HL-60/S4 (cell line): ENCODE results near the gene REXO5.
"Not testable (repeated sequence)": the region's sequence is repeated elsewhere in the genome, so short reads cannot be mapped to it uniquely, and the experiment has no call there.

ENCODE experiments used
- in situ Hi-C: fragments of 300-500 bp; cut with MboI; formaldehyde crosslinking; loops from 2 replicates; pipeline ENCODE4 v1.14.3; 2022; ENCODE audit warnings: low sequenced_read_pairs

REXO5 gene

GRCh38 chr16:20846030-20846429 is 39.7 kb downstream of the REXO5 start:
- in situ Hi-C loops: no loop called here

GRCh38 chr16:20846551-20846950 is 40.2 kb downstream of the REXO5 start:
- in situ Hi-C loops: no loop called here

DNA sequence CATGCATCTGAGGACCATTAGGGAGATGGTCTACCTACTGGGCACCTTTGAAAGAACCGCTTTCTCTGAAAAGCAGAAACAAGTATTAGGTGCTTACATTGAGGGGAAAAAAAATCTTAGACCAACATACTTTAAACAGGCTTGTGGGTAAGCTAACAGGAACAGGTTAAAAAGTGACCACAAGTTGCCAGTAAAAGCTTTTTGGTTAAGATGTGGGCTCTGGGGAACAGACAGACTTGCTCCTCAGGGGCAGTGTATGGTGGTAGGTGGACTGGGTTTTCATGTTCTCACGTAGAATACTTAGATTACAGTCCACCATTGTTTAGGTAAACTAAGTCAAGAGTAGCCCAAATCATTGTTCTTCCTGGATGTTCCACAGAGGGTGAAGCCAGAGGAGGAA is 41.2 kb downstream of the REXO5 start:
- in situ Hi-C loops: no loop called here

- in situ Hi-C loops: no loop called here
Measured at GRCh38 chr16:20849589-20850390, 43.5 kb downstream of the REXO5 start.

GRCh38 chr16:20850981-20851380 is 44.7 kb downstream of the REXO5 start:
- in situ Hi-C loops: no loop called here

DNA sequence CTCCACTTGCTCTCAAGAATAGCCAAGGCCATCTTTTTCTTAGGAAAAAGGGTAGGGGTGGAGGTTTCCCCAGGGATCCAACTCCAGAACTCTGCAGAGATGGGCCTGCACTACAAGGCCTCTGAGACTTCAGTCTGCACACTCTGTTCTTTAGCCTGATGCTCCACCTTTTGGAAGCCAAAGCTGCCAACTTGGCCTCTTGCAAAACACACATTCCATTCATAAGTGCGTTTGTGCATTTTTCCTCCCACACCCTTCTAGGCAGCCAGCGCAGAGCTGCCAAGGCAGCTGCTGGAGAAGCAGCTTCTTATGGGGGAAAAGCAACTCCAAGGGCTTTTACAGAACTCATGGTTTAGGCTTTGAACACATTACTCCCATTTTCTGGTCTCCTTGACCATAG is 45.3 kb downstream of the REXO5 start:
- in situ Hi-C loops: no loop called here

DNA sequence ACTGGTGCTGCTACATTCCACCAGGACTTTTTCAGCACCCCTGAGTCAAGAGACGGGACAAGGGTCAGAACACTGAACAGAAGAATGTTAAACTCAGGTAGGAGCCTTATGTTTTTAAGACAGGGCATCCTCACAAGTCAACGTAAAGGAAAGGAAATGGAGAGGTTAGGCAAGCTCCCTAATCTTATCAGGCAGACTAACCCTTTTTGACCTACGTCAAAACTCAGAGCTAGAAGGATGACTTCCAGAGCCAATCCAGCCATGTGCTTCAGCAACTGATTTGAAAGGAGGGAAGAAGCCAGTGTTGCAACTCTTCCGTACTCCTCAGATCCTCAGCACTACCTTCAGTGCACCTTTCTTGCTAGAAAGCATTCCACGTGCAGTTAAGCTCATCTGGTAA is 46.8 kb downstream of the REXO5 start:
- in situ Hi-C loops: no loop called here

- in situ Hi-C loops: no loop called here
Measured at GRCh38 chr16:20853981-20854620, 47.8 kb downstream of the REXO5 start.

- in situ Hi-C loops: loop anchor here (5.0 kb wide), 1 partner anchor 227 kb away; no protein-coding TSS in a partner anchor
Measured at GRCh38 chr16:20854963-20855362, 48.6 kb downstream of the REXO5 start.

- in situ Hi-C loops: loop anchor here (5.0 kb wide), 1 partner anchor 225 kb away; no protein-coding TSS in a partner anchor
Measured at GRCh38 chr16:20857281-20857680, 51.0 kb downstream of the REXO5 start.

DNA sequence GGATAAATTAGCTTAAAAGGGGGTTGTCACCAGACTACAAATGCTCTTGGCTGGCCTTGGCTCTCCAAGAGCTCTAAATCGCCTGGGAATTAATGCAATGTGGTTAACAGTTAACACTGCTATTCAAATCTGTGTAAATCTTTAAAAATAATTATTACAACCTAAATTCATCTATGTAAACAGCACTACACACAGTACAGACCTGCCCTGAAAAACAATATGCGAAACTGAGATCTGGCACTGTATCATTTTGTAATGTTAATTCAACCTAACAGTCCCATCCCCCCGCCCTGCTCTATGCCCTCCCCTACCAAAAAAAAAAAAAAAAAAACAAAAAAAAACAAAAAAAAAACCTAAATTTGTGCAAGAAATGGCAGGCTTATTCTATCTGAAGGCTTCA is 52.9 kb downstream of the REXO5 start:
- in situ Hi-C loops: loop anchor here (5.0 kb wide), 1 partner anchor 223 kb away; no protein-coding TSS in a partner anchor

DNA sequence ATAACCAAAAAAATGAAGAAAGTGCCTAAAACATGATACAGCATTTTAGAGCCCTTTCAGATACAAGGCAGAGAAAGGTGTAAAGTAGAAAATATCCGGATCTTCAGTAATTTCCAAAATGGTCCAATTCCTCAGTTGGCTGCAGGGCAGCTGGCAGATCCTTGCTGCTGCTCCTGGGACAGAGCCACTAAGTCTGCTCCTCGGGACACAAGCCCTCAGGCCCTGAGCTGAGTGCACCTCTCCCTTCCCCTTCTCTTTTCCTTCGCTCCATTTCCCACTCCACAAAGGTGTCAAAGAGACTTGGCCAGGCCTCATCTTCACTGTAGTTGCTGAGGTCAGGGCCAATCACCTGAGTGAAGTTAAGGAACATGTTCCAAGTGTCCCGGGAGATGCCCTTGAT is 53.4 kb downstream of the REXO5 start:
- in situ Hi-C loops: loop anchor here (5.0 kb wide), 1 partner anchor 223 kb away; no protein-coding TSS in a partner anchor

GRCh38 chr16:20860361-20860760 is 54.0 kb downstream of the REXO5 start:
- in situ Hi-C loops: no loop called here

DNA sequence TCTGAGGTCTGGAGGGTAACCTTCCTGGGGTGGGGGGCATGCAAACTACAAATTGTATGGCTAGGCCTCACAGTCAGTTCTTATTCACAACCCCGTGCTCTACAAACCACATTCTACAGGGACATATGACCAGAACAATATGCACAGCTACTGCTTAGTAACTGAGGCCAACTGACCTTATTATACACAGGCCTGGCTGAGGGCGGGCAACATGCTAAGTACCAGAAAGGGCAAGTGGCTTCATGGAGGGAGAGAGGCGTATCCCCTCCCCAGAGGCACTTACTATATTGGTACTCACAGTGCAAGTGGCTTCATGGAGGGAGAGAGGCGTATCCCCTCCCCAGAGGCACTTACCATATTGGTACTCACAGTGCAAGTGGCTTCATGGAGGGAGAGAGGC is 54.7 kb downstream of the REXO5 start:
- in situ Hi-C loops: not testable (repeated sequence)

DNA sequence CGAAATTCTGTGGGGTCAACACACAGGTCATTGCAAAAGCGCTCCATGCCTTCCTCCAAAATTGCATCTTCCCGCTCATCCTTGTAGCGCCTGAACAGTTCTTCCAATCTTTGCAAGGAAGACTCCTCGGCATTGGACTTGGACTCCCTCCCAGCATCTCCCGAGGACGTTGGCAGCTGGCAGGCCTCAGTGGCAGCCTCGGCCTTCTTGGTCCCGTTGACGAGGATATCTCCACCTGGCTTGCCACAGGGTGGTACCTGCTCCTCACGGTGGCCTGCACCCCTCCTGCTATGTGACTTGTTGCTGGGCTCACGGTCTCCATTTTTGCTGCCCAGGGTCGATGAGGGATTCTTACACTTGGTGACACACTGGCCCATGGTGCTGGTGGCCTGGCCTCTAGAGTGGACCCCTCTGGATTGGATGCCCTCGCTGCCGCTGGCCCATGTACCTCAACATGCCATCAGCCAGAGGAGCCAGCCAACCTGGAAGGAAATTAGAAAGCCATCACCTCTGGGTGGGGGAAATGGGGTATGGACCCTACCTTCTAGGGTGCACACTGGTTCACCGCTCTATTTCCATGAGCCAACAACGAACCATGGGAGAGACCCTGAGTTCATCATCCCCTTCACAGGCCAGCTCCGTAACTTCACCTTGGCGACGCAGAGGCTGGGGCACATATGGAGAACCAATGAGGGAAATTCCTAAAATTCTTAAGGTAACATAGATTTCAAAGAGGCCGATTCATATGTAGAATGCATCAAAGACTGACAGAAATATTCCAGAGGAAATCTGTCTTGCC is 56.0 kb downstream of the REXO5 start:
- in situ Hi-C loops: no loop called here

DNA sequence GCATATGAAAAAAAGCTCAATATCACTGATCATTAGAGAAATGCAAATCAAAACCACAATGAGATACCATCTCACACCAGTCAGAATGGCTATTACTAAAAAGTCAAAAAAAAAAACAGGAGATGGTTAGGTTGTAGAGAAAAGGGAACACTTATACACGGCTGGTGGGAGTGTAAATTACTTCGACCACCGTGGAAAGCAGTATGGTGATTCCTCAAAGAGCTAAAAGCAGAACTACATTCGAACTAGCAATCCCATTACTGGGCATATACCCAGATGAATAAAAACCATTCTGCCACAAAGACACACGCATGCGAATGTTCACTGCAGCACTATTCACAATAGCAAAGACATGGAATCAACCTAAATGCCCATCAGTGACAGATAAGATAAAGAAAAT is 58.0 kb downstream of the REXO5 start:
- in situ Hi-C loops: not testable (repeated sequence)

GRCh38 chr16:20865420-20866131 is 59.2 kb downstream of the REXO5 start:
- in situ Hi-C loops: no loop called here

- in situ Hi-C loops: no loop called here
Measured at GRCh38 chr16:20866145-20866772, 59.9 kb downstream of the REXO5 start.

- in situ Hi-C loops: no loop called here
Measured at GRCh38 chr16:20866801-20867200, 60.5 kb downstream of the REXO5 start.

DNA sequence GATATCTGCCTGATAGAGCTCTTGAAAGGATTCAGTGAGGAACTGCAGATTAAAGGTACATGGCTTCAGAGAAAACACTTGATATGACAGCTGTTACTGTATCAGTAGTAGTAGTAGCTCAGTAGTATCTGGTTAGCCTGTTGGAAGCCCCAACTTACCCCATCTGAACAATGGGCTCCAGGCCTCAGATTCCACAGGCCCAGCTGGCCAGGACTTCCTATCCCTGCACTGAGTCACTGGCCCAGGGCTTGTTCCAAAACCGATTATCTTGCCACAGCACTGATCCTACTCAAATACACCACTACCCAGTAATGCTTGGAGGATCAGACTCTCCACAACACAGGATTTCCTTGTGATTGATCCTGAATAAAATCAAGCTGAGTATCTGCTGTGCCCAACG is 61.3 kb downstream of the REXO5 start:
- in situ Hi-C loops: no loop called here
